ENCODE results near the gene TP53I13. TPM values are rescaled to one million over a fixed set of nuclear protein-coding genes. Genes with fewer than 3 reads are reported as not detected.

The TP53I13 gene
- total RNA-seq, 4 donors from 2014 or later, result 47.8 to 144 (median 87.7) TPM

DNA sequence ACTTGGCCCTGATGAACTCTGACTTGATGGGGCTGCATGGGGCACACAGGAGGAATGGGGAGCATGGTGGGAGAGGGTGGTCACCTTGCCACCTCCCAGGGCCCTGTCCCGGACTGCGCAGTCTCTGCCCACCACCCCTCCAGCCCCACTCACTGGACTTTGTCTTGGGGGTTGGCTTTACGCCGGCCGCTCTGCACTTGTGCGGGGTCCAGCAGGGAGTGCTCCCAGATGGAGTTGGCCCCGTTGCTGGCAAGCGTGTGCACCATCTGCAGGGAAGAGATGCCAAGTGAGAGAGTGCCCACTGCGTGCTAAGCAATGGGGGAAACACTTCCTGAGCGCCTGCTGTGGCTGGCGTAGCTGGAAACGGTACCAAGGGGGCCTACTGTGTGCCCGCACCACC, 14.3 kb downstream of the TP53I13 start:
- Histone ChIP-seq H3K27me3 (no peaks in the 10 kb centered on the region), H3K9me3 (no peaks in the 10 kb centered on the region), H3K36me3 (no peaks in the 10 kb centered on the region), H3K4me1 (peaks cover 5 to 15% (median 11%) of the 10 kb centered on the region in 4 donors), H3K27ac (no peak overlapping the region), H3K4me3 (no peak overlapping the region)
- DNase-seq, result no peak
- intact Hi-C loops (cut with DNase I; ENCODE audit: low total_unique reads) (no loop called here), in situ Hi-C loops (cut with MboI; ENCODE audit: low pct_ligation_motif_present in 1 of 4, low pct_unique_long_range_greater_than_20kb in 1 of 4, low sequenced_read_pairs in 3 of 4) (no loop called here)
- TF ChIP-seq, protein P1, sequence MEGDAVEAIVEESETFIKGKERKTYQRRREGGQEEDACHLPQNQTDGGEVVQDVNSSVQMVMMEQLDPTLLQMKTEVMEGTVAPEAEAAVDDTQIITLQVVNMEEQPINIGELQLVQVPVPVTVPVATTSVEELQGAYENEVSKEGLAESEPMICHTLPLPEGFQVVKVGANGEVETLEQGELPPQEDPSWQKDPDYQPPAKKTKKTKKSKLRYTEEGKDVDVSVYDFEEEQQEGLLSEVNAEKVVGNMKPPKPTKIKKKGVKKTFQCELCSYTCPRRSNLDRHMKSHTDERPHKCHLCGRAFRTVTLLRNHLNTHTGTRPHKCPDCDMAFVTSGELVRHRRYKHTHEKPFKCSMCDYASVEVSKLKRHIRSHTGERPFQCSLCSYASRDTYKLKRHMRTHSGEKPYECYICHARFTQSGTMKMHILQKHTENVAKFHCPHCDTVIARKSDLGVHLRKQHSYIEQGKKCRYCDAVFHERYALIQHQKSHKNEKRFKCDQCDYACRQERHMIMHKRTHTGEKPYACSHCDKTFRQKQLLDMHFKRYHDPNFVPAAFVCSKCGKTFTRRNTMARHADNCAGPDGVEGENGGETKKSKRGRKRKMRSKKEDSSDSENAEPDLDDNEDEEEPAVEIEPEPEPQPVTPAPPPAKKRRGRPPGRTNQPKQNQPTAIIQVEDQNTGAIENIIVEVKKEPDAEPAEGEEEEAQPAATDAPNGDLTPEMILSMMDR (IDR thresholded peaks at IDR 0.05), result no peak
- TF ChIP-seq POLR2A (IDR thresholded peaks at IDR 0.05), result no peak
- TF ChIP-seq POLR2AphosphoS5 (IDR thresholded peaks at IDR 0.05), result no peak
- TF ChIP-seq EP300 (IDR thresholded peaks at IDR 0.05; ENCODE audit: low read depth), result no peak
- WGBS, 2 donors (ENCODE audit: low coverage in 1 of 2), result 92% methylated on average over 12 of the region's 13 CpGs; no CpG with 5 or more reads in 1 of the 2 donors

DNA sequence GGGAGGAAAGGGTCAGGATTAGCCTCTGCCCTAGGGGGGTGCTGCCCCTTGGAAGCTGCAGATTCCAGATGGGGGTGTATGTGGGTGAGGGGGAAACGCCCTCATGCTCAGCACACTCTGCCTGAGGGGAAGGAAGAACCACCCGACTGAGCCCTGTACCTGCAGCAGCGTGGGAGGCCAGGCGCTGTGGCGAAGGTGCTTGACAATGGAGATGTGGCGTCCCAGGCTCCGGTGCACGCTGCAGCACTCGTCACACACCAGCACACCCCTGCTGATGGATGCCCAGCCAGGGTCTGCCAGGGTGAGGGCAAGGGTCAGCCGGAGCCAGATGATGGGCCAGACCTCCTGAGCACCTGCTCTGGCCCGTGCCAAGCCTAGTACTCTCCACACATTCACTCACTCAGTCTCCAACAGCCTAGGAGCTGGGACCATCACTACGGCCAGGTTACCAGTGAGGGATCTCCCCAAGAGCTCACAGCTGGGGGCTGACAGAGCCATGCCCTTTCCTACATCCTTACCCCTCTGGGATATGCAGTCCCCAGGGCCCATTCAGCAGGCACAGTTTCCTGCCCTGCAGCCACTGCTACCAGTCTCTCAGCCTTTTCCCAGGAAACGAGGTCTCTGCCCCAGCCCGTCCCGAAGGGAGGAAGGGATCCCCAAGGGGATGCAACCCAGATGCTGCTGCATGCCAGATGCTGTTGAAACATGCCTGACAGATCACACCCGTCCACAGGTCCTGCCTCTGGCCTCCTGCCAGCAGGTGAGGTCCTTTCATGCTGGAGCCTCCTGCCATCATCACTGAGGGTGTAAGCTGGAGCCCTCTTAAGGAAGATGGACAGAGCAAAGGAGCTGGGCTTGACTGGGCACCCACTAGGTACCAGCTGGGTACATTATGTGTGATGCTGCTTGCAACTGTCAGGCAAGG, 15.1 kb downstream of the TP53I13 start:
- in situ Hi-C loops (cut with MboI; ENCODE audit: low pct_ligation_motif_present in 1 of 4, low pct_unique_long_range_greater_than_20kb in 1 of 4, low sequenced_read_pairs in 3 of 4), result no loop called here
- H3K27ac ChIP-seq, result peak overlapping the region in 1 of 4 donors; percentile 7

DNA sequence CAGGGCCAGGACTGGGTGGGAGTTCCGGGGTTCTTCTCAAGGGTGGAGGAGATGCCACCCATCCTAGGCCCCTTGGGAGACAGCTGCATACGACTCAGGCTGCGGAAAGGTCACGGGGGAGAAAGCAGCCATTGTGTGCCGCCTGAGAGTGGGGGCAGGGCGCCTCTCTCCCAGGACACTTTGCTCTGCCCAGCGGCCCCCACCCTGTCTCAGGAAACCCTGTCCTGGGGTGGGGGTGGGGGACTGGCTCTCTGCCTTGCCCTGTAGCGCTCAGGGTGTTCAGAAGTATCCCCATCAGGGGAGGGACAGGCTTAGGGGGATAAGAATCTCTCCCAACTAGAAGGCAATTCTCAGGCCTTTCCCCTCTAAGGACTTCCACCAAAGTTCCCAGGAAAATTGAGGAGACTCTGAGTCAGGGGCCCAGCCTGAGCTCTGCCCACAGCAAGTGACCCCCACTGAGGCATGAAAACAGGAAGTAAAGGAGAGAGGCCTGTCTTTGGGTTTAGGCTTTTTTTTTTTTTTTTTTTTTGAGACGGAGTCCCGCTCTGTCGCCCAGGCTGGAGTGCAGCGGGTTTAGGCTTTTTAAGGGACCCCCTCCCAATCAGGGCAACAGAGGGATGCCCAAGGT, 16.1 kb downstream of the TP53I13 start:
- Histone ChIP-seq H3K36me3 (no peaks in the 10 kb centered on the region), H3K4me1 (peaks cover 9 to 23% (median 18%) of the 10 kb centered on the region in 4 donors), H3K4me3 (no peak overlapping the region), H3K27me3 (no peaks in the 10 kb centered on the region), H3K27ac (peak overlapping the region in 2 of 4 donors; percentile 7 to 27), H3K9me3 (no peaks in the 10 kb centered on the region)
- in situ Hi-C loops (cut with MboI; ENCODE audit: low pct_ligation_motif_present in 1 of 4, low pct_unique_long_range_greater_than_20kb in 1 of 4, low sequenced_read_pairs in 3 of 4), result no loop called here
- no peak for DNase-seq
- intact Hi-C loops (cut with DNase I; ENCODE audit: low total_unique reads), result no loop called here
- TF ChIP-seq POLR2AphosphoS5 (IDR thresholded peaks at IDR 0.05) (no peak), EP300 (IDR thresholded peaks at IDR 0.05; ENCODE audit: low read depth) (no peak), POLR2A (IDR thresholded peaks at IDR 0.05) (no peak)
- TF ChIP-seq, protein P1 (IDR thresholded peaks at IDR 0.05), result no peak
- 76 to 77% methylated on average over 5 to 12 of the region's 12 CpGs for WGBS, 2 donors (ENCODE audit: low coverage in 1 of 2)

More for the DNA sequence above, 15.1 kb downstream of the TP53I13 start:
- no peaks in the 10 kb centered on the region for H3K9me3 ChIP-seq
- no peak for DNase-seq
- WGBS, 2 donors (ENCODE audit: low coverage in 1 of 2), result 87% methylated on average over 14 of the region's 16 CpGs; no CpG with 5 or more reads in 1 of the 2 donors
- peaks cover 9 to 23% (median 17%) of the 10 kb centered on the region in 4 donors for H3K4me1 ChIP-seq
- H3K27me3 ChIP-seq, result no peaks in the 10 kb centered on the region
- no peak overlapping the region for H3K4me3 ChIP-seq
- H3K36me3 ChIP-seq, result no peaks in the 10 kb centered on the region
- TF ChIP-seq EP300 (IDR thresholded peaks at IDR 0.05; ENCODE audit: low read depth), result no peak
- intact Hi-C loops (cut with DNase I; ENCODE audit: low total_unique reads), result no loop called here

DNA sequence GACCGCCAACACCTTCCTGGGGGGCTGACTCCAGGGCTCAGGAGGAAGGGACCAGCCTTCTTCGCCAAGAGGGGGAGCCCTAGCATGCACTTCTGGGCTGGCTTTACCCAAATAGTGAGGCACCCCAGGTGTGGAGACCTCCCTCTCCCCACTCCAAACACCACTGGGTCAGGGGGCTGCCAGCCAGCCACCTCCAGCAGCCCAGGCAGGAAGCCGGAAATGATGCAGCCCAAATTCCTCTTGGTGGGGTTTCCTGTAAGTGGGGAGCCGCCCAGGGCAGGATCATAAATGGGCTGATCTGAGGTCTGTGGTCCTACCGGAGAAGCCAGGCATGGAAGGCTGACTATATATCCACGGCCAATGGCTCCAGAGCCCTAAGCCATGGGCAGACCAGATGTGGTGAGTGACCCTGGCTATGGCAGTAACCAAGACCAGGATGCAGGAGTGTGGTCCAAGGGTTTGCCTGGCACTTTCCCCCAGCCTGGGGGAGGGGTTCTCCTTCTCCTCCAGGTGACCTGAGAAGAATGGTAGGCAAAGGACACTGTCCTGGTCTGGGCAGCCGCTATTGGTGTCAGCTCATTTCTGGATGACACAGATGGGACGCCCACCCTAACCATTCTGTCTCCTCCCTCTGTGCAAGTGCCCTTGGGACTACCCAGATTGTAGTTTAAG, 16.7 kb downstream of the TP53I13 start:
- Histone ChIP-seq H3K9me3 (no peaks in the 10 kb centered on the region), H3K4me1 (peaks cover 14 to 29% (median 24%) of the 10 kb centered on the region in 4 donors), H3K27ac (peak overlapping the region in 3 of 4 donors; percentile 11 to 50 (median 27)), H3K36me3 (no peaks in the 10 kb centered on the region), H3K4me3 (no peak overlapping the region), H3K27me3 (no peaks in the 10 kb centered on the region)
- intact Hi-C loops (cut with DNase I; ENCODE audit: low total_unique reads) (no loop called here), in situ Hi-C loops (cut with MboI; ENCODE audit: low pct_ligation_motif_present in 1 of 4, low pct_unique_long_range_greater_than_20kb in 1 of 4, low sequenced_read_pairs in 3 of 4) (no loop called here)
- no peak for DNase-seq
- 67% methylated on average over 8 of the region's 8 CpGs; no CpG with 5 or more reads in 1 of the 2 donors for WGBS, 2 donors (ENCODE audit: low coverage in 1 of 2)
- no peak for TF ChIP-seq EP300 (IDR thresholded peaks at IDR 0.05; ENCODE audit: low read depth)
- TF ChIP-seq, protein P1 (IDR thresholded peaks at IDR 0.05), result no peak
- TF ChIP-seq POLR2AphosphoS5 (IDR thresholded peaks at IDR 0.05), result peak in 1 of 3 donors; percentile 10
- no peak for TF ChIP-seq POLR2A (IDR thresholded peaks at IDR 0.05)

Measured in transverse colon (tissue), 4 donors.